ENCODE data around the gene NMRK2. TPM values are rescaled to one million over a fixed set of nuclear protein-coding genes. Genes with fewer than 3 reads are reported as not detected.
A peak's percentile ranks its signal among the peaks of the same experiment; 100 is the strongest.

NMRK2 gene
- total RNA-seq, 1 experiment from 2014 or later: not detected

DNA sequence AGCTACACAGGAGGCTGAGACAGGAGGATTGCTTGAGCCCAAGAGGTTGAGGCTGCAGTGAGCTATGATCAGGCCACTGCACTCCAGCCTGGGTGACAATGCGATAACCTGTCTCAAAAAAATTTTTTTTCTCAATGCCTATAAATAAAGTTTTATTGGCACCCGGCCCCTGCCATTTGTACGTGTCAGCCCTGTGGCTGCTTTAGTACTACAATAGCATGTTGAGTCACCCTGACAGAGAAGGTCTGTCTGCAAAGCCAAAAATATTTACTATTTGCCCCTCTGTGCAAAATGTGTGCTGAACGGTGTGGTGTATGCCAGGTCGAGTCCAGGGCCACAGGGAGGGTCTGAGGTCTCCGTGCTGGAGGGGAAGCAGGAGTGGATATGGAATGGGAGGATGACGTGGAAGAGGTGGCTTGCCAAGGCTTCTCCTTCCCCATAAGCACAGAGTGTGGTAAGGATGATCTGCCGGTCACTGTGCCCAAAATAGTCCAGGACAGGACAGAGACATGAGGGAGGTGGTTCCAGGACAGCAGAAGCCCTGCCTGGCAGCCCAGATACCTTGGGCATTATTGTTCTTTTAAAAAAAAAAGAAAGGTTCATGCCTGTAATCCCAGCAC lies 10.0 kb downstream of the NMRK2 start:
- Histone ChIP-seq H3K79me2 (ENCODE audit: insufficient read depth, low read length) (no peaks in the 10 kb centered on the region), H3K27ac (ENCODE audit: low read depth, low read length) (no peak overlapping the region), H4K20me1 (ENCODE audit: insufficient read depth) (no peaks in the 10 kb centered on the region), H3K4me1 (ENCODE audit: control insufficient read depth in 1 of 2, insufficient read depth in 2 of 2, low read length in 2 of 2) (0 out of 4 replicates have a peak, but pooled peaks cover 0 to 3% of the 10 kb centered on the region in 2 experiments), H3K9me2 (ENCODE audit: insufficient read depth) (no peaks in the 10 kb centered on the region), H3K36me3 (ENCODE audit: control insufficient read depth in 1 of 2, insufficient read depth in 2 of 2, low read length in 2 of 2) (no peaks in the 10 kb centered on the region), H3K9ac (ENCODE audit: low read length) (no peak overlapping the region), H3K4me3 (replicated peaks in 1 of 2; ENCODE audit: low read depth in 1 of 2, low read length in 2 of 2) (no peak overlapping the region), H3K4me2 (ENCODE audit: low read length) (no peak overlapping the region), H3K9me3 (ENCODE audit: control insufficient read depth in 1 of 2, insufficient read depth in 1 of 2, low read depth in 1 of 2, low read length in 2 of 2) (no peaks in the 10 kb centered on the region), H3K27me3 (ENCODE audit: insufficient read depth, low read length) (no peaks in the 10 kb centered on the region), H2AFZ (ENCODE audit: low read depth, low read length, poor library complexity, severe bottlenecking) (no peak overlapping the region)
- BruUV-seq (replicated peaks): no TSS peak
- ATAC-seq (peak; percentile 20; the same call in 1 of the 2 replicates), DNase-seq (ENCODE audit: low read depth, low spot score) (no peak)
- ChIA-PET POLR2A (no interaction called here), RAD21 (ENCODE audit: low non-redundant PET in 1 of 2, low total read pairs in 2 of 2, uncharacterized antibody in 2 of 2, unreplicated experiment in 2 of 2) (no interaction called here), CTCF (no interaction called here)
- TF ChIP-seq, protein P1, sequence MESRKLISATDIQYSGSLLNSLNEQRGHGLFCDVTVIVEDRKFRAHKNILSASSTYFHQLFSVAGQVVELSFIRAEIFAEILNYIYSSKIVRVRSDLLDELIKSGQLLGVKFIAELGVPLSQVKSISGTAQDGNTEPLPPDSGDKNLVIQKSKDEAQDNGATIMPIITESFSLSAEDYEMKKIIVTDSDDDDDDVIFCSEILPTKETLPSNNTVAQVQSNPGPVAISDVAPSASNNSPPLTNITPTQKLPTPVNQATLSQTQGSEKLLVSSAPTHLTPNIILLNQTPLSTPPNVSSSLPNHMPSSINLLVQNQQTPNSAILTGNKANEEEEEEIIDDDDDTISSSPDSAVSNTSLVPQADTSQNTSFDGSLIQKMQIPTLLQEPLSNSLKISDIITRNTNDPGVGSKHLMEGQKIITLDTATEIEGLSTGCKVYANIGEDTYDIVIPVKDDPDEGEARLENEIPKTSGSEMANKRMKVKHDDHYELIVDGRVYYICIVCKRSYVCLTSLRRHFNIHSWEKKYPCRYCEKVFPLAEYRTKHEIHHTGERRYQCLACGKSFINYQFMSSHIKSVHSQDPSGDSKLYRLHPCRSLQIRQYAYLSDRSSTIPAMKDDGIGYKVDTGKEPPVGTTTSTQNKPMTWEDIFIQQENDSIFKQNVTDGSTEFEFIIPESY (IDR thresholded peaks at IDR 0.05; ENCODE audit: extremely low read depth, insufficient replicate concordance, low read length): no peak
- no peak for TF ChIP-seq POLR2AphosphoS5 (IDR thresholded peaks at IDR 0.05; ENCODE audit: low read depth, low read length)
- TF ChIP-seq ATF3 (IDR thresholded peaks at IDR 0.05): no peak
- no peak for TF ChIP-seq SRF (IDR thresholded peaks at IDR 0.05; ENCODE audit: low read depth)
- no peak for TF ChIP-seq SIN3A (IDR thresholded peaks at IDR 0.05; ENCODE audit: low read depth)
- no peak for TF ChIP-seq JUND (IDR thresholded peaks at IDR 0.05)
- TF ChIP-seq RAD21 (IDR thresholded peaks at IDR 0.05; ENCODE audit: low read depth): no peak
- TF ChIP-seq EZH2 (IDR thresholded peaks at IDR 0.05): no peak
- intact Hi-C loops (cut with micrococcal nuclease): no loop called here

Data from HCT116 (cell line).